Thyroid gland (tissue), 4 donors: ENCODE results near the gene MMP3.

Source experiments
- CTCF ChIP-seq, 6 experiments: fragments of 200-600 bp in 3 of 6; fragments of 450-650 bp in 3 of 6; sonication (generic) in 3 of 6; IDR thresholded peaks; one replicate each; pipeline ENCODE4 v1.5.1; 2016 to 2019; ENCODE audit warnings: antibody characterized with exemption in 6 of 6, mild to moderate bottlenecking in 2 of 6, inconsistent platforms in 1 of 6, moderate library complexity in 1 of 6
- POLR2A ChIP-seq, 2 donors: fragments of 450-650 bp; IDR thresholded peaks; one replicate each; pipeline ENCODE4 v1.6.1; 2017; ENCODE audit warnings: antibody characterized with exemption in 2 of 2, mild to moderate bottlenecking in 2 of 2, moderate library complexity in 1 of 2

DNA sequence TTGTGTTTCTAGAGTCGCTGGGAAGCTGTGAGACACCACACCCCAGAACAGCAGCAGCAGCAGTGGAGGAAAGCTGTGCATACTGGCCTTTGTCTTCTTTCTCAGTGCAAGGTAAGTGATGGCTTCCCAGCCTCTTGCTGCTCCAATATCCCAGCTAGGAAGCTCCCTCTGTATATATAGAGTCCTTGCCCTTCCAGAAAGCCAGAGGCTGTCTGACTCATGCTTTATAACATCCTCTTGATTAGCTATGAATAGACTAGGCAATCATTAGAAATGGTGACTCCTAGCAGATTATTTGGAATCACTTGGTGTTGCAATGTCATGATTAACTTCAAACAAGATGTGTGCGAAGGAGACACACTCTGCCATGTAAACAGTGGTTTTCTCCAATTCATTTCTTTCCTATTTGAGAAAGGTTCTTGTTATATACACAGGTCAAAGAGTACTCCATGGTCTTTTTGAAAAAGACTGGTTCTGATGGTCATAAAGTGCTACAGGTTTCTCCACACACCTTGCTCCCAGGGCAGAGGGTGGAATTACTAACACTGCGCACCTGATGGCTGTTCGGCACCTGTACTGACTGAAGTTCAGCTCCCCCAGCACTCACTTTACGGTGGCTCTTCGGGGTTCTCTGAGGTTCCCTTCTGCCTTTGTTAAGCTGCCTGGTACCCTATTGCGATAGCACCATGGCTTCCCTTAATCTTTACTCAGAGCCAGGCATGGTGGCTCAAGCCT, 45.2 kb downstream of the MMP3 start, which contains the start of gene MMP1:
- TF ChIP-seq CTCF (IDR thresholded peaks at IDR 0.05) = no peak
- no peak for TF ChIP-seq POLR2A (IDR thresholded peaks at IDR 0.05)
